ENCODE data around the gene TBL1X. TPM values are rescaled to one million over a fixed set of nuclear protein-coding genes. Genes with fewer than 3 reads are reported as not detected.

TBL1X gene
- total RNA-seq, 2 experiments from 2014 or later, result 16.1 to 35.7 TPM

GRCh38 chrX:9598344-9598743 is 133.5 kb downstream of the TBL1X start:
- ChIA-PET CTCF (ENCODE audit: unreplicated experiment) (no interaction called here), POLR2A (interaction anchor here (0.9 kb wide), 1 partner anchor 11 kb away, joined by 6 read pairs; no protein-coding TSS in a partner anchor)
- no peak overlapping the region for H3K4me2 ChIP-seq (ENCODE audit: low read length)
- no peak overlapping the region for H2AFZ ChIP-seq (ENCODE audit: low read length)
- no peaks in the 10 kb centered on the region for H3K9me2 ChIP-seq (ENCODE audit: insufficient read depth, low read length)
- H3K9me3 ChIP-seq (ENCODE audit: low read length), result no peaks in the 10 kb centered on the region
- peaks cover 4% of the 10 kb centered on the region for H3K4me1 ChIP-seq (ENCODE audit: insufficient read depth, low read length, poor library complexity, severe bottlenecking)
- H3K36me3 ChIP-seq (ENCODE audit: insufficient read depth, low read length), result no peaks in the 10 kb centered on the region
- intact Hi-C loops (cut with micrococcal nuclease; ENCODE audit: unreplicated experiment), result no loop called here
- H3K27ac ChIP-seq (ENCODE audit: low read depth, low read length, poor library complexity, severe bottlenecking), result no peak overlapping the region
- no peak overlapping the region for H3K4me3 ChIP-seq (ENCODE audit: low read depth, low read length, poor library complexity, severe bottlenecking)
- no peak for DNase-seq (ENCODE audit: low spot score)
- no peaks in the 10 kb centered on the region for H4K20me1 ChIP-seq (ENCODE audit: insufficient read depth, low read length)
- no TSS peak for BruUV-seq (replicated peaks)
- no peaks in the 10 kb centered on the region for H3K79me2 ChIP-seq (ENCODE audit: insufficient read depth, low read depth, low read length)
- TF ChIP-seq CTCF (conservative IDR thresholded peaks at IDR 0.05; ENCODE audit: low read length), result no peak
- TF ChIP-seq EZH2phosphoT487 (IDR thresholded peaks at IDR 0.05; ENCODE audit: borderline replicate concordance, low read depth, low read length), result no peak

GRCh38 chrX:9604111-9604907 is 139.5 kb downstream of the TBL1X start:
- POLR2A ChIA-PET, result interaction anchor here (0.6 kb wide), 1 partner anchor 1322 kb away, joined by 3 read pairs; no protein-coding TSS in a partner anchor
- no peak overlapping the region for H3K4me2 ChIP-seq (ENCODE audit: low read length)
- no peaks in the 10 kb centered on the region for H3K9me3 ChIP-seq (ENCODE audit: low read length)
- H3K36me3 ChIP-seq (ENCODE audit: insufficient read depth, low read length), result no peaks in the 10 kb centered on the region
- intact Hi-C loops (cut with micrococcal nuclease; ENCODE audit: unreplicated experiment), result no loop called here
- TF ChIP-seq EZH2phosphoT487 (IDR thresholded peaks at IDR 0.05; ENCODE audit: borderline replicate concordance, low read depth, low read length) (no peak), CTCF (conservative IDR thresholded peaks at IDR 0.05; ENCODE audit: low read length) (no peak)
- no peak overlapping the region for H3K4me3 ChIP-seq (ENCODE audit: low read depth, low read length, poor library complexity, severe bottlenecking)
- CTCF ChIA-PET (ENCODE audit: unreplicated experiment), result no interaction called here
- BruUV-seq (replicated peaks), result no TSS peak
- no peak overlapping the region for H3K27ac ChIP-seq (ENCODE audit: low read depth, low read length, poor library complexity, severe bottlenecking)
- DNase-seq (ENCODE audit: low spot score), result no peak
- H4K20me1 ChIP-seq (ENCODE audit: insufficient read depth, low read length), result no peaks in the 10 kb centered on the region
- no peak overlapping the region for H2AFZ ChIP-seq (ENCODE audit: low read length)
- peaks cover 4% of the 10 kb centered on the region for H3K4me1 ChIP-seq (ENCODE audit: insufficient read depth, low read length, poor library complexity, severe bottlenecking)
- no peaks in the 10 kb centered on the region for H3K79me2 ChIP-seq (ENCODE audit: insufficient read depth, low read depth, low read length)
- no peaks in the 10 kb centered on the region for H3K9me2 ChIP-seq (ENCODE audit: insufficient read depth, low read length)

- peaks cover 4% of the 10 kb centered on the region for H3K4me1 ChIP-seq (ENCODE audit: insufficient read depth, low read length, poor library complexity, severe bottlenecking)
- no peaks in the 10 kb centered on the region for H3K9me2 ChIP-seq (ENCODE audit: insufficient read depth, low read length)
- DNase-seq (ENCODE audit: low spot score), result no peak
- H2AFZ ChIP-seq (ENCODE audit: low read length), result no peak overlapping the region
- intact Hi-C loops (cut with micrococcal nuclease; ENCODE audit: unreplicated experiment), result no loop called here
- H3K27ac ChIP-seq (ENCODE audit: low read depth, low read length, poor library complexity, severe bottlenecking), result no peak overlapping the region
- no peaks in the 10 kb centered on the region for H3K79me2 ChIP-seq (ENCODE audit: insufficient read depth, low read depth, low read length)
- no peaks in the 10 kb centered on the region for H4K20me1 ChIP-seq (ENCODE audit: insufficient read depth, low read length)
- BruUV-seq (replicated peaks), result no TSS peak
- H3K4me3 ChIP-seq (ENCODE audit: low read depth, low read length, poor library complexity, severe bottlenecking), result no peak overlapping the region
- POLR2A ChIA-PET, result interaction anchor here (0.6 kb wide), 1 partner anchor 1323 kb away, joined by 3 read pairs; no protein-coding TSS in a partner anchor
- CTCF ChIA-PET (ENCODE audit: unreplicated experiment), result no interaction called here
- TF ChIP-seq CTCF (conservative IDR thresholded peaks at IDR 0.05; ENCODE audit: low read length), result no peak
- no peak for TF ChIP-seq EZH2phosphoT487 (IDR thresholded peaks at IDR 0.05; ENCODE audit: borderline replicate concordance, low read depth, low read length)
- no peaks in the 10 kb centered on the region for H3K36me3 ChIP-seq (ENCODE audit: insufficient read depth, low read length)
- no peak overlapping the region for H3K4me2 ChIP-seq (ENCODE audit: low read length)
- no peaks in the 10 kb centered on the region for H3K9me3 ChIP-seq (ENCODE audit: low read length)
Measured at GRCh38 chrX:9604908-9605306, 140.0 kb downstream of the TBL1X start.

Measured in OCI-LY7 (cell line).